HCT116 (cell line): ENCODE results near the gene LRIG3. TPM values are rescaled to one million over a fixed set of nuclear protein-coding genes. Genes with fewer than 3 reads are reported as not detected.

Experiments used
- ATAC-seq: fragments of 200-7000 bp; cut with Tn5 transposase; 2 replicates; pipeline ENCODE4 v1.9.1; 2020; ENCODE audit warnings: mild to moderate bottlenecking, moderate library complexity
- BruUV-seq: library from RNA; stranded (reverse); fragments of 400-500 nt; replicated peaks from 2 replicates; lab custom pipeline; 2021; lab: Mats Ljungman, UMichigan
- CTCF ChIA-PET: fragments of 300-600 bp; sonication (Branson Sonifier 250); formaldehyde crosslinking; loops from one replicate; lab custom pipeline; 2021; ENCODE audit warnings: antibody characterized with exemption; lab: Charles Lee
- POLR2A ChIA-PET: fragments of 300-600, 350-600 bp; sonication (Branson Sonifier 250); formaldehyde crosslinking; loops from one replicate; lab custom pipeline; 2021; ENCODE audit warnings: antibody characterized with exemption; lab: Charles Lee
- RAD21 ChIA-PET, 2 experiments: fragments of 300-600 bp; sonication (Branson Sonifier 250); formaldehyde crosslinking; loops; one replicate each; lab custom pipeline; 2023; ENCODE audit warnings: low total read pairs in 2 of 2; ENCODE audit not compliant: uncharacterized antibody in 2 of 2, unreplicated experiment in 2 of 2, low non-redundant PET in 1 of 2; lab: Charles Lee
- DNase-seq: peaks from one replicate; pipeline ENCODE4 v3.0.0-alpha.2; 2010; ENCODE audit warnings: low read depth, low spot score
- H2AFZ ChIP-seq: fragments of 200-600 bp; shearing (Covaris generic), sonication (generic); 2 replicates; pipeline ENCODE4 v1.6.1; 2017; ENCODE audit warnings: low read depth, mixed run types, mixed read lengths, antibody characterized with exemption, low read length; ENCODE audit not compliant: poor library complexity, severe bottlenecking
- H3K27ac ChIP-seq: 2 replicates; pipeline ENCODE4 v1.5.1; 2012; ENCODE audit warnings: low read depth, low read length
- H3K27me3 ChIP-seq: fragments of 200-600 bp; sonication (generic); 2 replicates; pipeline ENCODE4 v1.6.1; 2016; ENCODE audit warnings: mixed run types, low read length, mixed read lengths; ENCODE audit not compliant: insufficient read depth
- H3K36me3 ChIP-seq, 2 experiments: fragments of 200-500 bp in 1 of 2; fragments of 200-600 bp in 1 of 2; sonication (Bioruptor generic) in 1 of 2; sonication (generic) in 1 of 2; 2 replicates each; pipeline versions ENCODE4 v1.5.1 to v1.6.1; 2014 to 2016; ENCODE audit warnings: low read length in 2 of 2, inconsistent platforms in 1 of 2, mixed read lengths in 1 of 2, mixed run types in 1 of 2; ENCODE audit not compliant: insufficient read depth in 2 of 2, control insufficient read depth in 1 of 2
- H3K4me1 ChIP-seq, 2 experiments: fragments of 200-600 bp in 1 of 2; sonication (generic) in 1 of 2; 2 replicates each; pipeline versions ENCODE4 v1.5.1 to v1.6.1; 2012 to 2017; ENCODE audit warnings: low read length in 2 of 2, inconsistent platforms in 1 of 2, mild to moderate bottlenecking in 1 of 2, mixed read lengths in 1 of 2, mixed run types in 1 of 2, moderate library complexity in 1 of 2; ENCODE audit not compliant: insufficient read depth in 2 of 2, control insufficient read depth in 1 of 2
- H3K4me2 ChIP-seq: fragments of 200-600 bp; sonication (generic); 2 replicates; pipeline ENCODE4 v1.6.1; 2017; ENCODE audit warnings: mixed run types, low read length, mixed read lengths
- H3K4me3 ChIP-seq, 2 experiments: fragments of 200-600 bp in 1 of 2; sonication (generic) in 1 of 2; replicated peaks in 1 of 2; 2 replicates each; pipeline ENCODE4 v1.5.1; 2011 to 2016; ENCODE audit warnings: low read length in 2 of 2, control low read depth in 1 of 2, low read depth in 1 of 2, mild to moderate bottlenecking in 1 of 2, mixed read lengths in 1 of 2, mixed run types in 1 of 2
- H3K79me2 ChIP-seq: fragments of 200-600 bp; sonication (generic); 2 replicates; pipeline ENCODE4 v1.6.1; 2017; ENCODE audit warnings: mild to moderate bottlenecking, mixed run types, low read length, moderate library complexity, mixed read lengths; ENCODE audit not compliant: insufficient read depth
- H3K9ac ChIP-seq: fragments of 200-600 bp; sonication (generic); 2 replicates; pipeline ENCODE4 v1.6.1; 2016; ENCODE audit warnings: low read length, mixed read lengths
- H3K9me2 ChIP-seq: fragments of 200-600 bp; sonication (generic), shearing (Covaris generic); 2 replicates; pipeline ENCODE4 v1.6.1; 2017; ENCODE audit warnings: mixed run types, mild to moderate bottlenecking, moderate library complexity; ENCODE audit not compliant: insufficient read depth
- H3K9me3 ChIP-seq, 2 experiments: fragments of 200-500 bp in 1 of 2; fragments of 200-600 bp in 1 of 2; sonication (Bioruptor generic) in 1 of 2; sonication (generic) in 1 of 2; 2 replicates each; pipeline ENCODE4 v1.6.1; 2014 to 2017; ENCODE audit warnings: low read length in 2 of 2, mixed read lengths in 2 of 2, inconsistent platforms in 1 of 2, low read depth in 1 of 2, mild to moderate bottlenecking in 1 of 2, mixed run types in 1 of 2, moderate library complexity in 1 of 2; ENCODE audit not compliant: control insufficient read depth in 1 of 2, insufficient read depth in 1 of 2
- H4K20me1 ChIP-seq: fragments of 200-600 bp; sonication (generic), shearing (Covaris generic); 2 replicates; pipeline ENCODE4 v1.6.1; 2017; ENCODE audit warnings: mixed run types, mild to moderate bottlenecking, moderate library complexity; ENCODE audit not compliant: insufficient read depth
- CBX3 ChIP-seq: IDR thresholded peaks from 2 replicates; pipeline ENCODE4 v1.6.1; 2012; ENCODE audit warnings: low read depth
- ELF1 ChIP-seq: IDR thresholded peaks from 2 replicates; pipeline ENCODE4 v1.6.1; 2012; ENCODE audit warnings: low read depth, borderline replicate concordance
- EZH2 ChIP-seq: fragments of 200-600 bp; sonication (generic); IDR thresholded peaks from 2 replicates; pipeline ENCODE4 v1.6.1; 2017; ENCODE audit warnings: antibody characterized with exemption, mixed run types
- JUND ChIP-seq: IDR thresholded peaks from 2 replicates; pipeline ENCODE4 v1.6.1; 2012
- POLR2A ChIP-seq: IDR thresholded peaks from 2 replicates; pipeline ENCODE4 v1.7.0; 2011; ENCODE audit warnings: borderline replicate concordance; ENCODE audit not compliant: insufficient read depth, insufficient read length; ENCODE audit errors: extremely low read depth
- POLR2AphosphoS5 ChIP-seq: IDR thresholded peaks from 2 replicates; pipeline ENCODE4 v1.6.1; 2011; ENCODE audit warnings: mild to moderate bottlenecking, low read depth, low read length, moderate library complexity
- ZFX ChIP-seq: fragments of 450-650 bp; IDR thresholded peaks from 2 replicates; pipeline ENCODE4 v1.6.1; 2017
- ZNF274 ChIP-seq: fragments of 200-500 bp; sonication (Bioruptor generic); IDR thresholded peaks from 2 replicates; pipeline ENCODE4 v1.6.1; 2014; ENCODE audit warnings: mild to moderate bottlenecking, low read depth, low read length, inconsistent platforms
- intact Hi-C: fragments of 100-400 bp; cut with micrococcal nuclease; formaldehyde crosslinking; loops from 2 replicates; pipeline ENCODE4 v1.10.0; 2022
- total RNA-seq: library from RNA; stranded (reverse); gene quantifications from one replicate; pipeline ENCODE4 v1.2.1, GENCODE V29; 2021; ENCODE audit not compliant: unreplicated experiment
- TF ChIP-seq, protein P1 (sequence below): IDR thresholded peaks from 2 replicates; pipeline ENCODE4 v1.6.1; 2012; ENCODE audit warnings: low read depth
- TF ChIP-seq, protein P2 (sequence below), 3 experiments: fragments of 200-600 bp in 1 of 3; sonication (generic) in 1 of 3; IDR thresholded peaks in 2 of 3; conservative IDR thresholded peaks in 1 of 3; 2 replicates each; pipeline ENCODE4 v1.5.1; 2012 to 2017; ENCODE audit warnings: low read depth in 2 of 3, low read length in 2 of 3, antibody characterized with exemption in 1 of 3, borderline replicate concordance in 1 of 3, control low read depth in 1 of 3, mild to moderate bottlenecking in 1 of 3, mixed read lengths in 1 of 3, mixed run types in 1 of 3, moderate library complexity in 1 of 3; ENCODE audit not compliant: insufficient read depth in 1 of 3

The LRIG3 gene
- total RNA-seq, 1 experiment from 2014 or later = 11.1 TPM

DNA sequence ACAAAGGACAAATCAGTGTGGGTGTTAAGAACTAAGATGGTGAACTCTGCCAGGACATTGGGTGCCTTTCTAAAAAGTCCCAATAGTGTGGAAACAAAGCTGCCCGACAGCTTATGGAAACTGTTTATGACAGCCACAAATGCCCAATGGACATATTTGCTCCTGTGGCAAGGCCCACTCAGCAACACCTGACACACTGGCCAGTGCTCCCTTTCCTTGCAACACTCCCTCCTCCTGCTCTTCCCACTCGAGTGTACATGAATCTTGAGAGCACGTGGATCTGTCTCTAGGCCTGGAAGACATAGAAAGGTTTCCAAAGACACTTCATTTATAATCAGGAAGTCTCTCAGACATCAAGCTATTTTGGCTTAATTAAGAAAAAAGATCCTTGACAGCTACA is 14.2 kb upstream of the LRIG3 start:
- Histone ChIP-seq H3K9me2 (no peaks in the 10 kb centered on the region), H4K20me1 (no peaks in the 10 kb centered on the region), H3K79me2 (no peaks in the 10 kb centered on the region), H3K4me2 (no peak overlapping the region), H3K27ac (no peak overlapping the region), H3K4me1 (0 out of 4 replicates have a peak, but pooled peaks cover 0 to 2% of the 10 kb centered on the region in 2 experiments), H3K9me3 (no peaks in the 10 kb centered on the region), H3K27me3 (no peaks in the 10 kb centered on the region), H3K36me3 (no peaks in the 10 kb centered on the region), H2AFZ (no peak overlapping the region), H3K4me3 (no peak overlapping the region), H3K9ac (no peak overlapping the region)
- intact Hi-C loops = no loop called here
- BruUV-seq = no TSS peak
- ChIA-PET CTCF (no interaction called here), RAD21 (no interaction called here), POLR2A (no interaction called here)
- TF ChIP-seq ZNF274 (no peak), ELF1 (no peak), POLR2AphosphoS5 (no peak), ZFX (no peak), CBX3 (no peak), POLR2A (no peak), EZH2 (no peak), JUND (no peak)
- TF ChIP-seq, protein P1, sequence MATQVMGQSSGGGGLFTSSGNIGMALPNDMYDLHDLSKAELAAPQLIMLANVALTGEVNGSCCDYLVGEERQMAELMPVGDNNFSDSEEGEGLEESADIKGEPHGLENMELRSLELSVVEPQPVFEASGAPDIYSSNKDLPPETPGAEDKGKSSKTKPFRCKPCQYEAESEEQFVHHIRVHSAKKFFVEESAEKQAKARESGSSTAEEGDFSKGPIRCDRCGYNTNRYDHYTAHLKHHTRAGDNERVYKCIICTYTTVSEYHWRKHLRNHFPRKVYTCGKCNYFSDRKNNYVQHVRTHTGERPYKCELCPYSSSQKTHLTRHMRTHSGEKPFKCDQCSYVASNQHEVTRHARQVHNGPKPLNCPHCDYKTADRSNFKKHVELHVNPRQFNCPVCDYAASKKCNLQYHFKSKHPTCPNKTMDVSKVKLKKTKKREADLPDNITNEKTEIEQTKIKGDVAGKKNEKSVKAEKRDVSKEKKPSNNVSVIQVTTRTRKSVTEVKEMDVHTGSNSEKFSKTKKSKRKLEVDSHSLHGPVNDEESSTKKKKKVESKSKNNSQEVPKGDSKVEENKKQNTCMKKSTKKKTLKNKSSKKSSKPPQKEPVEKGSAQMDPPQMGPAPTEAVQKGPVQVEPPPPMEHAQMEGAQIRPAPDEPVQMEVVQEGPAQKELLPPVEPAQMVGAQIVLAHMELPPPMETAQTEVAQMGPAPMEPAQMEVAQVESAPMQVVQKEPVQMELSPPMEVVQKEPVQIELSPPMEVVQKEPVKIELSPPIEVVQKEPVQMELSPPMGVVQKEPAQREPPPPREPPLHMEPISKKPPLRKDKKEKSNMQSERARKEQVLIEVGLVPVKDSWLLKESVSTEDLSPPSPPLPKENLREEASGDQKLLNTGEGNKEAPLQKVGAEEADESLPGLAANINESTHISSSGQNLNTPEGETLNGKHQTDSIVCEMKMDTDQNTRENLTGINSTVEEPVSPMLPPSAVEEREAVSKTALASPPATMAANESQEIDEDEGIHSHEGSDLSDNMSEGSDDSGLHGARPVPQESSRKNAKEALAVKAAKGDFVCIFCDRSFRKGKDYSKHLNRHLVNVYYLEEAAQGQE = no peak
- TF ChIP-seq, protein P2, sequence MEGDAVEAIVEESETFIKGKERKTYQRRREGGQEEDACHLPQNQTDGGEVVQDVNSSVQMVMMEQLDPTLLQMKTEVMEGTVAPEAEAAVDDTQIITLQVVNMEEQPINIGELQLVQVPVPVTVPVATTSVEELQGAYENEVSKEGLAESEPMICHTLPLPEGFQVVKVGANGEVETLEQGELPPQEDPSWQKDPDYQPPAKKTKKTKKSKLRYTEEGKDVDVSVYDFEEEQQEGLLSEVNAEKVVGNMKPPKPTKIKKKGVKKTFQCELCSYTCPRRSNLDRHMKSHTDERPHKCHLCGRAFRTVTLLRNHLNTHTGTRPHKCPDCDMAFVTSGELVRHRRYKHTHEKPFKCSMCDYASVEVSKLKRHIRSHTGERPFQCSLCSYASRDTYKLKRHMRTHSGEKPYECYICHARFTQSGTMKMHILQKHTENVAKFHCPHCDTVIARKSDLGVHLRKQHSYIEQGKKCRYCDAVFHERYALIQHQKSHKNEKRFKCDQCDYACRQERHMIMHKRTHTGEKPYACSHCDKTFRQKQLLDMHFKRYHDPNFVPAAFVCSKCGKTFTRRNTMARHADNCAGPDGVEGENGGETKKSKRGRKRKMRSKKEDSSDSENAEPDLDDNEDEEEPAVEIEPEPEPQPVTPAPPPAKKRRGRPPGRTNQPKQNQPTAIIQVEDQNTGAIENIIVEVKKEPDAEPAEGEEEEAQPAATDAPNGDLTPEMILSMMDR (IDR thresholded peaks at IDR 0.05 in 2 of 3, conservative IDR thresholded peaks at IDR 0.05 in 1 of 3; ENCODE audit: borderline replicate concordance in 1 of 3, insufficient read depth in 1 of 3, low read depth in 2 of 3, low read length in 2 of 3) = no peak
- DNase-seq = no peak
- ATAC-seq = no peak
